Peyer's patch (tissue), 4 donors: ENCODE measurements around the gene HSD17B7. TPM values are rescaled to one million over a fixed set of nuclear protein-coding genes. Genes with fewer than 3 reads are reported as not detected.

Source experiments
- DNase-seq, 3 donors: peaks; one replicate each; pipeline ENCODE4 v3.0.0-alpha.2; 2017 to 2019
- H3K27ac ChIP-seq, 4 donors: fragments of 200-600 bp; sonication (generic); one replicate each; pipeline ENCODE4 v1.5.1; 2016 to 2019
- H3K27me3 ChIP-seq, 2 donors: fragments of 200-600 bp; sonication (generic); one replicate each; pipeline ENCODE4 v1.5.1; 2019
- H3K36me3 ChIP-seq, 3 donors: fragments of 200-600 bp; sonication (generic); one replicate each; pipeline ENCODE4 v1.5.1; 2016 to 2019
- H3K4me1 ChIP-seq, 4 donors: fragments of 200-600 bp; sonication (generic); one replicate each; pipeline ENCODE4 v1.5.1; 2016 to 2019
- H3K4me3 ChIP-seq, 4 donors: fragments of 200-600 bp; sonication (generic); 1 replicate in 3 of 4; 2 replicates in 1 of 4; pipeline ENCODE4 v1.5.1; 2016 to 2019; ENCODE audit warnings: mild to moderate bottlenecking in 1 of 4
- H3K9me3 ChIP-seq, 4 donors: fragments of 200-600 bp; sonication (generic); one replicate each; pipeline ENCODE4 v1.5.1; 2016 to 2019; ENCODE audit warnings: mild to moderate bottlenecking in 1 of 4
- POLR2A ChIP-seq, 2 donors: fragments of 450-650 bp; IDR thresholded peaks; one replicate each; pipeline ENCODE4 v1.5.1; 2017; ENCODE audit warnings: antibody characterized with exemption in 2 of 2, mild to moderate bottlenecking in 2 of 2, moderate library complexity in 2 of 2
- total RNA-seq, 4 donors: library from RNA; depleted of rRNA; stranded (reverse); fragments of >200 nt; gene quantifications; one replicate each; pipeline ENCODE4 v1.1.0, GENCODE V29; 2016
- TF ChIP-seq, protein P1 (sequence below), 6 experiments: fragments of 450-650 bp in 4 of 6; fragments of 200-600 bp in 2 of 6; sonication (generic) in 1 of 6; IDR thresholded peaks; one replicate each; pipeline ENCODE4 v1.5.1; 2017 to 2019; ENCODE audit warnings: antibody characterized with exemption in 6 of 6, mild to moderate bottlenecking in 3 of 6, moderate library complexity in 1 of 6

Gene HSD17B7
- total RNA-seq, 4 donors from 2014 or later, result 24.0 to 56.9 (median 36.0) TPM

DNA sequence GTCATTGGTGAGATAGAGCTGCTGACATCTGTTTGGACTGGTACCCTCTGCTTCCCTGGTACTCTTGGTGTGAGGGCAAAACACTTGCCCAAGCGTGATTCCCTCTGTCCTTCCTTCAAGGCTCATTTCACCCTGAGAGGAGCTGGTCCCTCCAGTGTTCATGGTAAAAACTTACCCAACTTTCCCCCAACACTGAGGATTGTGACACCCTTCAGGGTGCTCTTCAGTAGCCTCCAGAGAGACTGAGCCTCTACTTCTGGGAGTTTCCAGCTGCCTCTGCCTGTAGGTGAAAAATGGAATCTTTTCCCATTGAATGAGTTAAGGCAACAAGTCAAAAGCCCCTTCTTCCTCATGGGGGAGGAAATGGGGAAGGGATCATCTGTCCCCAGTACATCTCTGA, 60.8 kb downstream of the HSD17B7 start:
- DNase-seq, result no peak
- TF ChIP-seq POLR2A (IDR thresholded peaks at IDR 0.05), result no peak
- TF ChIP-seq, protein P1, sequence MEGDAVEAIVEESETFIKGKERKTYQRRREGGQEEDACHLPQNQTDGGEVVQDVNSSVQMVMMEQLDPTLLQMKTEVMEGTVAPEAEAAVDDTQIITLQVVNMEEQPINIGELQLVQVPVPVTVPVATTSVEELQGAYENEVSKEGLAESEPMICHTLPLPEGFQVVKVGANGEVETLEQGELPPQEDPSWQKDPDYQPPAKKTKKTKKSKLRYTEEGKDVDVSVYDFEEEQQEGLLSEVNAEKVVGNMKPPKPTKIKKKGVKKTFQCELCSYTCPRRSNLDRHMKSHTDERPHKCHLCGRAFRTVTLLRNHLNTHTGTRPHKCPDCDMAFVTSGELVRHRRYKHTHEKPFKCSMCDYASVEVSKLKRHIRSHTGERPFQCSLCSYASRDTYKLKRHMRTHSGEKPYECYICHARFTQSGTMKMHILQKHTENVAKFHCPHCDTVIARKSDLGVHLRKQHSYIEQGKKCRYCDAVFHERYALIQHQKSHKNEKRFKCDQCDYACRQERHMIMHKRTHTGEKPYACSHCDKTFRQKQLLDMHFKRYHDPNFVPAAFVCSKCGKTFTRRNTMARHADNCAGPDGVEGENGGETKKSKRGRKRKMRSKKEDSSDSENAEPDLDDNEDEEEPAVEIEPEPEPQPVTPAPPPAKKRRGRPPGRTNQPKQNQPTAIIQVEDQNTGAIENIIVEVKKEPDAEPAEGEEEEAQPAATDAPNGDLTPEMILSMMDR (IDR thresholded peaks at IDR 0.05), result no peak
- Histone ChIP-seq H3K27ac (no peak overlapping the region), H3K27me3 (no peaks in the 10 kb centered on the region), H3K9me3 (no peaks in the 10 kb centered on the region), H3K36me3 (no peaks in the 10 kb centered on the region), H3K4me3 (no peak overlapping the region), H3K4me1 (no peaks in the 10 kb centered on the region)

DNA sequence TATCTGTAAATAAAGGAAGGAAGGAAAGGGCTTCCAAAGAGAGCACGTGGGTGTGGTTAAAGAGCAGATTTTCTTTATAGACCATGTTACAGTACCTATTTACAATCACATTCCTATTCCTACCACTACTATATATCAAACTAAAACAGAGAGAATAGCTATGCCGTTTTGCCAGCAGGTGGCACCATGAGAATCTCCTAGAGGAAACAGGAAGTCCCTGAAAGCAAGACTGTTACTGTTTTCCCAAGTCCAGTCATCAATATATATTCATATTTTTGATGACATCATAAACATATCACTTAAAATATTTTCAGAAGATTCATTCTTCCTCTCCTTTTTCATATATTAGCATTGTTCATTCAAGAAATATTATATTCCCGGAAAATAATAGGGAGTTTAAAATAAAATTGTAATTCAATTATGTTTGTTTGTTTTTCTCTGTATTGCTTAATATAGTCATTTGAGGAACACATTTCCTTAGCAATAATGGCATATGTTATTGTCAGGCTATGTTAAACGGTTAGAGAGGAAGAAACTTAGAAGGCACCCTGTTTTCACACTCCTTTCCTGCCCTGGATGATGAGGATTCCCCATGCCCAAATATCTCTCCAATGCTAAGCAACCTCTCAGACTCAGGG, 63.9 kb downstream of the HSD17B7 start:
- H3K27ac ChIP-seq, result no peak overlapping the region
- no peaks in the 10 kb centered on the region for H3K36me3 ChIP-seq
- H3K9me3 ChIP-seq, result no peaks in the 10 kb centered on the region
- no peak overlapping the region for H3K4me3 ChIP-seq
- TF ChIP-seq, protein P1 (IDR thresholded peaks at IDR 0.05), result peak in 5 of 6 experiments; percentile 12 to 73 (median 64)
- TF ChIP-seq POLR2A (IDR thresholded peaks at IDR 0.05), result no peak
- DNase-seq, result peak; percentile 39 to 78 (median 48)
- H3K27me3 ChIP-seq, result no peaks in the 10 kb centered on the region
- no peaks in the 10 kb centered on the region for H3K4me1 ChIP-seq

DNA sequence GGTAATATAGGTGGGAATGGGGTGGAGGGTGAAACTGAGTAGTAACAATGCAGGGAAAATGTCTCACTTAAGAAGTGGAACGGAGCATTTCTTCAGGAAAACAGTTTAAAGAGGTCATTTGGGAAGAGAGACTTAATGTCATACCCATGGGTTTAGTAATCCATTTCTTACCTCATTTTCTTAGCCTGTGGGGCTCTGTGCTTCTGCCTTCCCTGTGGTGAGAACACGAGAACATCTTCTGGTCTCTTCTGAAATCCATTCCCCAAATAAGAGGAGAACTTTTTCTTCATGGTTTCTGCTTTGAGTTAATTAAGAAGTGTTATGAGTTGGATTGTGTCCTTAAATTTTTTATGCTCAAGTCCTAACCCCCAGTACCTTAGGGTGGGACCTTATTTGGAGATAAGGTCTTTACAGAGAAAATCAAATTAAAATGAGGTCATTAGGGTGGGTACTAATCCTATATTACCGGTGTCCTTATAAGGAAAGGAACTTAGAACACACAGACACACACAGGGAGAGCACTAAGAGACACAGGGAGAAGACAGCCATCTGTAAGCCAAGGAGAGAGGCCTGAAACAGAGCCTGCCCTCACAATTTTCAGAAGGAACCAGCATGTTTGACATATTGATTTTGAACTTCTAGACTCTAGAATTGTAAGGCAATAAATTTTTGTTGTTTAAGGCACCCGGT, 65.1 kb downstream of the HSD17B7 start:
- no peaks in the 10 kb centered on the region for H3K27me3 ChIP-seq
- DNase-seq, result no peak
- H3K4me1 ChIP-seq, result no peaks in the 10 kb centered on the region
- TF ChIP-seq, protein P1 (IDR thresholded peaks at IDR 0.05), result no peak
- no peak for TF ChIP-seq POLR2A (IDR thresholded peaks at IDR 0.05)
- H3K27ac ChIP-seq, result no peak overlapping the region
- H3K9me3 ChIP-seq, result no peaks in the 10 kb centered on the region
- no peak overlapping the region for H3K4me3 ChIP-seq
- no peaks in the 10 kb centered on the region for H3K36me3 ChIP-seq

DNA sequence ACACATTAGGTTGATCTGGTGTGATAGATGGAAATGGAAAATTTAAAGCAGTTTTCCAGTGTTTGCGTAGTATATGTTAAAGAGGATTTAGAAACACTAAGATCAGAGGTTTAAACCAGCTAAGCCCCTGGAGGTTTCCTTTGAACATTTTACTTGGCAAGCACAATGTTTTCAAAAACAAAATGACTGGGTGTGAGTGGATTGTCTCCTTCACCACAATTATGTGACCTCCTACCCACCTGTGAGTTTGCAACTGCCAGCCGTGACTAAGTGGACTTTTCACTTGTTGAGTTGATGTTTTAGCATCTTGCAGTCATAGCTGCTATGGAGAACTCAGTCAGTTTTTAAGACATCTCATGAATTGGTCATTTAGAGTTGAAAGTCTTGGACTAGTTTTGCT, 65.8 kb downstream of the HSD17B7 start:
- no peaks in the 10 kb centered on the region for H3K4me1 ChIP-seq

DNA sequence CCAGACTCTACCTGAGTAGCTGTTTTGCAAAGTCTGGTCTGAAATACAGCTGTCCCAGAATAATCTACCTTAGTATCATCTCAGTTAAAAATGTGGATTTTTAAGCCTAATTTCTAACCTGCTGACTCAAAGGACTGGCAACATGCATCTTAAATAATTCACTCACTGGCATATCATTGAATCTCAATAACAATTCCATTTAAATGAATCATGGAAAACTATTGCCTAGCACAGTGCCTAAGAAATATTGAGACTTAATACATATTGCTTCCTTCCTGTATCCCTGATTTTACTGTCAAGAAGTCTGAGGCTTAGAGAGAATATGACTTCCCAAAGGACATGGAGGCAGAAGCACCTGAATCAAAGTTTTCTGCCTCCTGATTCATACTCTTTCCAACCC, 67.3 kb downstream of the HSD17B7 start:
- Histone ChIP-seq H3K4me3 (no peak overlapping the region), H3K27me3 (no peaks in the 10 kb centered on the region), H3K4me1 (no peaks in the 10 kb centered on the region), H3K36me3 (no peaks in the 10 kb centered on the region), H3K9me3 (no peaks in the 10 kb centered on the region), H3K27ac (no peak overlapping the region)
- DNase-seq, result no peak
- TF ChIP-seq, protein P1 (IDR thresholded peaks at IDR 0.05), result no peak
- TF ChIP-seq POLR2A (IDR thresholded peaks at IDR 0.05), result no peak

More for the DNA sequence above, 65.8 kb downstream of the HSD17B7 start:
- no peak for DNase-seq
- H3K9me3 ChIP-seq, result no peaks in the 10 kb centered on the region
- no peaks in the 10 kb centered on the region for H3K36me3 ChIP-seq
- H3K4me3 ChIP-seq, result no peak overlapping the region
- no peak overlapping the region for H3K27ac ChIP-seq
- H3K27me3 ChIP-seq, result no peaks in the 10 kb centered on the region
- no peak for TF ChIP-seq POLR2A (IDR thresholded peaks at IDR 0.05)
- TF ChIP-seq, protein P1 (IDR thresholded peaks at IDR 0.05), result no peak
